Measurements from ENCODE around the gene RGS10.

Gene RGS10

GRCh38 chr10:119550827-119551226, 8.3 kb upstream of the RGS10 start:
- Histone ChIP-seq H2AFZ (ENCODE audit: low read length) (no peak overlapping the region), H3K79me2 (ENCODE audit: low read length) (no peaks in the 10 kb centered on the region), H4K20me1 (ENCODE audit: insufficient read depth, low read length) (no peaks in the 10 kb centered on the region), H3K27ac (ENCODE audit: low read length) (no peak overlapping the region), H3K9me3 (replicated peaks; ENCODE audit: insufficient read depth, low read length) (no peaks in the 10 kb centered on the region), H3K4me3 (ENCODE audit: low read length) (no peak overlapping the region), H3K36me3 (replicated peaks; ENCODE audit: insufficient read depth, low read length) (no peaks in the 10 kb centered on the region), H3F3A (ENCODE audit: insufficient read depth, low read length) (no peaks in the 10 kb centered on the region), H3K4me2 (ENCODE audit: low read depth, low read length) (no peak overlapping the region), H3K27me3 (replicated peaks; ENCODE audit: insufficient read depth, low read length) (no peaks in the 10 kb centered on the region), H3K4me1 (ENCODE audit: low read length) (no peaks in the 10 kb centered on the region), H3K9me2 (replicated peaks; ENCODE audit: insufficient read depth, low read length) (no peaks in the 10 kb centered on the region), H3K9ac (ENCODE audit: low read length) (no peak overlapping the region)
- DNase-seq: no peak
- TF ChIP-seq EZH2 (optimal IDR thresholded peaks at IDR 0.05; ENCODE audit: low read depth, low read length) (no peak), CTCF (IDR thresholded peaks at IDR 0.05; ENCODE audit: low read length) (no peak), EZH2phosphoT487 (IDR thresholded peaks at IDR 0.05; ENCODE audit: low read length) (no peak)

GRCh38 chr10:119549247-119549999, 6.9 kb upstream of the RGS10 start:
- TF ChIP-seq EZH2 (optimal IDR thresholded peaks at IDR 0.05; ENCODE audit: low read depth, low read length): no peak
- no peak for TF ChIP-seq CTCF (IDR thresholded peaks at IDR 0.05; ENCODE audit: low read length)
- no peak for TF ChIP-seq EZH2phosphoT487 (IDR thresholded peaks at IDR 0.05; ENCODE audit: low read length)
- H3K9ac ChIP-seq (ENCODE audit: low read length): no peak overlapping the region
- H2AFZ ChIP-seq (ENCODE audit: low read length): no peak overlapping the region
- H3K4me1 ChIP-seq (ENCODE audit: low read length): no peaks in the 10 kb centered on the region
- DNase-seq: no peak
- no peaks in the 10 kb centered on the region for H3K9me2 ChIP-seq (replicated peaks; ENCODE audit: insufficient read depth, low read length)
- H3K36me3 ChIP-seq (replicated peaks; ENCODE audit: insufficient read depth, low read length): no peaks in the 10 kb centered on the region
- no peaks in the 10 kb centered on the region for H3F3A ChIP-seq (ENCODE audit: insufficient read depth, low read length)
- H3K79me2 ChIP-seq (ENCODE audit: low read length): no peaks in the 10 kb centered on the region
- H3K27me3 ChIP-seq (replicated peaks; ENCODE audit: insufficient read depth, low read length): no peaks in the 10 kb centered on the region
- no peak overlapping the region for H3K4me2 ChIP-seq (ENCODE audit: low read depth, low read length)
- H4K20me1 ChIP-seq (ENCODE audit: insufficient read depth, low read length): no peaks in the 10 kb centered on the region
- H3K4me3 ChIP-seq (ENCODE audit: low read length): no peak overlapping the region
- H3K27ac ChIP-seq (ENCODE audit: low read length): no peak overlapping the region
- H3K9me3 ChIP-seq (replicated peaks; ENCODE audit: insufficient read depth, low read length): no peaks in the 10 kb centered on the region

- Histone ChIP-seq H3F3A (ENCODE audit: insufficient read depth, low read length) (no peaks in the 10 kb centered on the region), H2AFZ (ENCODE audit: low read length) (no peak overlapping the region), H3K4me3 (ENCODE audit: low read length) (no peak overlapping the region), H3K36me3 (replicated peaks; ENCODE audit: insufficient read depth, low read length) (no peaks in the 10 kb centered on the region), H3K9me3 (replicated peaks; ENCODE audit: insufficient read depth, low read length) (no peaks in the 10 kb centered on the region), H3K27ac (ENCODE audit: low read length) (no peak overlapping the region), H3K27me3 (replicated peaks; ENCODE audit: insufficient read depth, low read length) (no peaks in the 10 kb centered on the region), H3K9me2 (replicated peaks; ENCODE audit: insufficient read depth, low read length) (no peaks in the 10 kb centered on the region), H4K20me1 (ENCODE audit: insufficient read depth, low read length) (no peaks in the 10 kb centered on the region), H3K9ac (ENCODE audit: low read length) (no peak overlapping the region), H3K4me2 (ENCODE audit: low read depth, low read length) (no peak overlapping the region), H3K4me1 (ENCODE audit: low read length) (no peaks in the 10 kb centered on the region), H3K79me2 (ENCODE audit: low read length) (peaks cover 8% of the 10 kb centered on the region; the same call in 1 of the 2 replicates)
- TF ChIP-seq EZH2 (optimal IDR thresholded peaks at IDR 0.05; ENCODE audit: low read depth, low read length) (no peak), CTCF (IDR thresholded peaks at IDR 0.05; ENCODE audit: low read length) (no peak)
- no peak for DNase-seq
Measured at GRCh38 chr10:119546009-119546408, 3.5 kb upstream of the RGS10 start.

Data from MM.1S (cell line).